ENCODE measurements around the gene NT5C3B. TPM values are rescaled to one million over a fixed set of nuclear protein-coding genes. Genes with fewer than 3 reads are reported as not detected.
A peak's percentile ranks its signal among the peaks of the same experiment; 100 is the strongest.

The NT5C3B gene
- total RNA-seq, 6 donors from 2014 or later: 35.1 to 61.8 (median 37.5) TPM

GRCh38 chr17:41785091-41785858 is 50.8 kb downstream of the NT5C3B start:
- Histone ChIP-seq H3K27me3 (no peaks in the 10 kb centered on the region), H3K4me1 (peaks cover 46 to 71% (median 58%) of the 10 kb centered on the region in 4 donors), H3K4me3 (peak overlapping the region; percentile 63 to 80 (median 70)), H3K9me3 (no peaks in the 10 kb centered on the region), H3K27ac (peak overlapping the region; percentile 91 to 96 (median 92)), H3K36me3 (no peaks in the 10 kb centered on the region)
- whole genome bisulfite sequencing, 2 donors: 4 to 5% methylated on average over 8 to 13 of the region's 13 CpGs
- DNase-seq: no peak
- no peak for ATAC-seq (ENCODE audit: low FRiP score in 2 of 2)
- TF ChIP-seq POLR2AphosphoS5 (IDR thresholded peaks at IDR 0.05): peak in 1 of 2 donors; percentile 23
- no peak for TF ChIP-seq CTCF (IDR thresholded peaks at IDR 0.05)
- no peak for TF ChIP-seq POLR2A (IDR thresholded peaks at IDR 0.05)

- Histone ChIP-seq H3K27me3 (no peaks in the 10 kb centered on the region), H3K27ac (peak overlapping the region; percentile 91 to 96 (median 92)), H3K4me1 (peaks cover 49 to 81% (median 66%) of the 10 kb centered on the region in 4 donors), H3K9me3 (no peaks in the 10 kb centered on the region), H3K4me3 (peak overlapping the region in 3 of 4 donors; percentile 63 to 80 (median 75)), H3K36me3 (no peaks in the 10 kb centered on the region)
- DNase-seq (peak in 1 of 2 donors; percentile 60), ATAC-seq (ENCODE audit: low FRiP score in 2 of 2) (no peak)
- TF ChIP-seq CTCF (IDR thresholded peaks at IDR 0.05): no peak
- no peak for TF ChIP-seq POLR2AphosphoS5 (IDR thresholded peaks at IDR 0.05)
- no peak for TF ChIP-seq EP300 (IDR thresholded peaks at IDR 0.05)
- TF ChIP-seq POLR2A (IDR thresholded peaks at IDR 0.05): no peak
- 17 to 33% methylated on average over 3 to 6 of the region's 6 CpGs for WGBS, 2 donors
Observed at GRCh38 chr17:41784207-41784744, 51.8 kb downstream of the NT5C3B start.

GRCh38 chr17:41782142-41782541 is 53.9 kb downstream of the NT5C3B start:
- peak in 1 of 2 donors; percentile 25 for TF ChIP-seq POLR2AphosphoS5 (IDR thresholded peaks at IDR 0.05)
- no peak for TF ChIP-seq EP300 (IDR thresholded peaks at IDR 0.05)
- no peak for TF ChIP-seq POLR2A (IDR thresholded peaks at IDR 0.05)
- TF ChIP-seq CTCF (IDR thresholded peaks at IDR 0.05): peak in 1 of 6 experiments; percentile 5
- ATAC-seq (ENCODE audit: low FRiP score in 2 of 2): no peak
- 16 to 40% methylated on average over 4 of the region's 4 CpGs for WGBS, 2 donors
- Histone ChIP-seq H3K4me3 (no peak overlapping the region), H3K9me3 (no peaks in the 10 kb centered on the region), H3K4me1 (peaks cover 68 to 86% (median 79%) of the 10 kb centered on the region in 4 donors), H3K36me3 (no peaks in the 10 kb centered on the region), H3K27ac (peak overlapping the region; percentile 23 to 81 (median 73)), H3K27me3 (no peaks in the 10 kb centered on the region)
- DNase-seq: no peak

GRCh38 chr17:41781404-41782110 is 54.5 kb downstream of the NT5C3B start:
- DNase-seq: no peak
- H3K4me1 ChIP-seq: peaks cover 74 to 92% (median 82%) of the 10 kb centered on the region in 4 donors
- H3K27ac ChIP-seq: peak overlapping the region; percentile 23 to 81 (median 73)

More at GRCh38 chr17:41781404-41782110, 54.5 kb downstream of the NT5C3B start:
- WGBS, 2 donors: 50 to 64% methylated on average over 12 of the region's 13 CpGs
- TF ChIP-seq CTCF (IDR thresholded peaks at IDR 0.05) (no peak), POLR2A (IDR thresholded peaks at IDR 0.05) (no peak), POLR2AphosphoS5 (IDR thresholded peaks at IDR 0.05) (no peak), EP300 (IDR thresholded peaks at IDR 0.05) (no peak)
- Histone ChIP-seq H3K27me3 (no peaks in the 10 kb centered on the region), H3K36me3 (no peaks in the 10 kb centered on the region), H3K9me3 (no peaks in the 10 kb centered on the region), H3K4me3 (no peak overlapping the region)
- ATAC-seq (ENCODE audit: low FRiP score in 2 of 2): no peak

Data from upper lobe of left lung (tissue), 6 donors.